ENCODE measurements around the gene PRKD3.

The PRKD3 gene

GRCh38 chr2:37306024-37306423, 18.6 kb downstream of the PRKD3 start:
- TF ChIP-seq EZH2phosphoT487 (conservative IDR thresholded peaks at IDR 0.05; ENCODE audit: low read length) (no peak), CTCF (IDR thresholded peaks at IDR 0.05; ENCODE audit: insufficient read depth, low read length, poor library complexity, severe bottlenecking) (no peak)
- peaks cover 15% of the 10 kb centered on the region; the same call in 1 of the 2 replicates for H3K36me3 ChIP-seq (ENCODE audit: low read length)
- no peak overlapping the region for H2AFZ ChIP-seq (ENCODE audit: low read depth, low read length, severe bottlenecking)
- peaks cover 15% of the 10 kb centered on the region; the same call in 1 of the 2 replicates for H3F3A ChIP-seq (ENCODE audit: insufficient read depth)
- no peaks in the 10 kb centered on the region for H3K27me3 ChIP-seq (ENCODE audit: low read length)
- H3K9me2 ChIP-seq (replicated peaks; ENCODE audit: insufficient read depth, low read length): no peaks in the 10 kb centered on the region
- no peak overlapping the region for H3K27ac ChIP-seq (ENCODE audit: low read depth, low read length)
- peak overlapping the region; percentile 2 for H3K4me2 ChIP-seq (ENCODE audit: low read depth, low read length, poor library complexity, severe bottlenecking)
- no peak overlapping the region for H3K4me3 ChIP-seq (ENCODE audit: insufficient read depth, low read length, poor library complexity, severe bottlenecking)
- peaks cover 99% of the 10 kb centered on the region for H3K79me2 ChIP-seq (ENCODE audit: insufficient read depth, low read length)
- no peaks in the 10 kb centered on the region for H3K9me3 ChIP-seq (ENCODE audit: insufficient read depth, low read length)
- no peak overlapping the region for H3K9ac ChIP-seq (ENCODE audit: low read length)
- H4K20me1 ChIP-seq (ENCODE audit: low read depth, low read length): peaks cover 51% of the 10 kb centered on the region

GRCh38 chr2:37302701-37303252, 21.9 kb downstream of the PRKD3 start:
- Histone ChIP-seq H3F3A (ENCODE audit: insufficient read depth) (peaks cover 14% of the 10 kb centered on the region; the same call in 1 of the 2 replicates), H3K9ac (ENCODE audit: low read length) (no peak overlapping the region), H2AFZ (ENCODE audit: low read depth, low read length, severe bottlenecking) (no peak overlapping the region), H3K36me3 (ENCODE audit: low read length) (peaks cover 7% of the 10 kb centered on the region; the same call in 1 of the 2 replicates), H3K9me2 (replicated peaks; ENCODE audit: insufficient read depth, low read length) (no peaks in the 10 kb centered on the region), H3K79me2 (ENCODE audit: insufficient read depth, low read length) (peaks cover 100% of the 10 kb centered on the region), H3K4me3 (ENCODE audit: insufficient read depth, low read length, poor library complexity, severe bottlenecking) (no peak overlapping the region), H3K9me3 (ENCODE audit: insufficient read depth, low read length) (no peaks in the 10 kb centered on the region), H3K27me3 (ENCODE audit: low read length) (no peaks in the 10 kb centered on the region), H4K20me1 (ENCODE audit: low read depth, low read length) (peaks cover 45% of the 10 kb centered on the region; the same call in 1 of the 2 replicates), H3K4me2 (ENCODE audit: low read depth, low read length, poor library complexity, severe bottlenecking) (no peak overlapping the region), H3K27ac (ENCODE audit: low read depth, low read length) (no peak overlapping the region)
- no peak for TF ChIP-seq EZH2phosphoT487 (conservative IDR thresholded peaks at IDR 0.05; ENCODE audit: low read length)
- TF ChIP-seq CTCF (IDR thresholded peaks at IDR 0.05; ENCODE audit: insufficient read depth, low read length, poor library complexity, severe bottlenecking): no peak

GRCh38 chr2:37301408-37301807, 23.2 kb downstream of the PRKD3 start:
- Histone ChIP-seq H2AFZ (ENCODE audit: low read depth, low read length, severe bottlenecking) (no peak overlapping the region), H3K27me3 (ENCODE audit: low read length) (no peaks in the 10 kb centered on the region), H3K36me3 (ENCODE audit: low read length) (peaks cover 7% of the 10 kb centered on the region; the same call in 1 of the 2 replicates), H3K4me3 (ENCODE audit: insufficient read depth, low read length, poor library complexity, severe bottlenecking) (no peak overlapping the region), H3F3A (ENCODE audit: insufficient read depth) (peaks cover 17% of the 10 kb centered on the region; the same call in 1 of the 2 replicates), H3K79me2 (ENCODE audit: insufficient read depth, low read length) (peaks cover 100% of the 10 kb centered on the region), H3K4me2 (ENCODE audit: low read depth, low read length, poor library complexity, severe bottlenecking) (no peak overlapping the region), H3K27ac (ENCODE audit: low read depth, low read length) (no peak overlapping the region), H3K9me2 (replicated peaks; ENCODE audit: insufficient read depth, low read length) (no peaks in the 10 kb centered on the region), H4K20me1 (ENCODE audit: low read depth, low read length) (peaks cover 33% of the 10 kb centered on the region; the same call in 1 of the 2 replicates), H3K9me3 (ENCODE audit: insufficient read depth, low read length) (no peaks in the 10 kb centered on the region), H3K9ac (ENCODE audit: low read length) (no peak overlapping the region)
- TF ChIP-seq EZH2phosphoT487 (conservative IDR thresholded peaks at IDR 0.05; ENCODE audit: low read length) (no peak), CTCF (IDR thresholded peaks at IDR 0.05; ENCODE audit: insufficient read depth, low read length, poor library complexity, severe bottlenecking) (no peak)

Data from SU-DHL-6 (cell line).